CD4-positive, alpha-beta T cell treated with Interleukin-10 for 1 hour (primary cell): ENCODE measurements around the gene EPS8L1.

Experiments used
- DNase-seq: peaks from one replicate; pipeline ENCODE4 v3.0.0-alpha.2; 2020

Gene EPS8L1

DNA sequence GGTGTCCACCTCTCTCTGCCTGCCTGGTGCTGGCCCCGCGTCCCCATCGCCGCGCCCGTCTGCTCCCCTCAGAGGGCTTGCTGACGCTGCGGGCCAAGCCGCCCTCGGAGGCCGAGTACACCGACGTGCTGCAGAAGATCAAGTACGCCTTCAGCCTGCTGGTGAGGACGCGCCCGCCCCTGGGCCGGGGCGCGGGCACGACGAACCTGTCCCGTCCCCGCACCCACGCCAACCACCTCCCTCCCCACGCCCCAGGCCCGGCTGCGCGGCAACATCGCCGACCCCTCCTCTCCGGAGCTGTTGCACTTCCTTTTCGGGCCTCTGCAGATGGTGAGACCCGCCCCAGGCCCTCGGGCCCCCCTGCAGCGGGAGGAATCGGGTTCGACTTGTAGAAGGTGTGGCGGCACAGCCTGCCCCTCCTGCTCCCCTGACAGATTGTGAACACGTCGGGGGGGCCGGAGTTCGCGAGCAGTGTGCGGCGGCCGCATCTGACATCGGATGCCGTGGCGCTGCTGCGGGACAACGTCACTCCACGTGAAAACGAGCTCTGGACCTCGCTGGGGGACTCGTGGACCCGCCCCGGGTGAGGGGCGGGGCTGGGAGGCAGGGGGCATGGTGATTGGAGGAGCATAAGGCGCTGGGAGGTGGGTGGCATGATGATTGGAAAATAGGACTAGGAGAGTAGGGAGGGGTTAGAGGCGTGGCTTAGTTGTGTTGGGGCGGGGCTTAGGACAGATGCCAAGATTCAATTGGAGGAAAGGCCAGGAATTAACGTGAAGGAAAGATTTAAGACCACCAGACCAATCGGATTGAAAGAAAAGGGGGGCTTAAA is 6.6 kb downstream of the EPS8L1 start:
- peak; percentile 67 for DNase-seq

DNA sequence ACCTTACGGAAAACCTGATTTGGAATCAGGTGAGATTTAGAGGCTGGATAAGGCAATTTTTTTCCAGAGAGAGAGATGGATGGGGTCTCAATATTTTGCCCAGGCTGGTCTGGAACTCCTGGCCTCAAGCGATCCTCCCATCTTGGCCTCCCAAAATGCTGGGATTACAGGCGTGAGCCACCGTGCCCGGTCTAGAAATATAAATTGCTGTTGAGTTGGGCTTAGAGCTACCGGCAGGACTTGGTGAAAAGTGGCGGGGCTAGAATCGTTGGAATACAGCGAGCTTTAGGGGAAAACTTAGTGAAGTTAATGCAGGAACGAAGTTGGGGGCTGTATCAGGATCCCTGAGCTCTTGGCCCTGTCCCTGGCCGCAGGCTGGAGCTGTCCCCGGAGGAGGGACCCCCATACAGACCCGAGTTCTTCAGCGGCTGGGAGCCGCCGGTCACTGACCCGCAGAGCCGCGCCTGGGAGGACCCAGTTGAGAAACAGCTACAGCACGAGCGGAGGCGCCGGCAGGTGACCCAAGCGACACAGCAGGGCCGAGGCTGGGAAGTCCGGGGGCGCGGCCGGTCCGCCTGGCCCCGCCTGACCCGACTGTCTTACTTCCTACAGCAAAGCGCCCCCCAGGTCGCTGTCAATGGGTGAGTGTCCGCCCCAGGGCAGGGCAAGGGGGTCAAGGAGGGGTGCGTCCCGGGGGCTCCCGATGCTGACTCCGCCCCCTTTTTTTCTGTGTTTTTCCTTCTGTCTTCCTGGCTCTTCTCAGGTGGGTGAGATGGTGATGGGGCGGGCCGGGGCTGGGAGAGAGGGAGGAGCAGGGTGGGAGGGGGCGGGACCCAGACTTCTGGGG is 7.6 kb downstream of the EPS8L1 start:
- no peak for DNase-seq

DNA sequence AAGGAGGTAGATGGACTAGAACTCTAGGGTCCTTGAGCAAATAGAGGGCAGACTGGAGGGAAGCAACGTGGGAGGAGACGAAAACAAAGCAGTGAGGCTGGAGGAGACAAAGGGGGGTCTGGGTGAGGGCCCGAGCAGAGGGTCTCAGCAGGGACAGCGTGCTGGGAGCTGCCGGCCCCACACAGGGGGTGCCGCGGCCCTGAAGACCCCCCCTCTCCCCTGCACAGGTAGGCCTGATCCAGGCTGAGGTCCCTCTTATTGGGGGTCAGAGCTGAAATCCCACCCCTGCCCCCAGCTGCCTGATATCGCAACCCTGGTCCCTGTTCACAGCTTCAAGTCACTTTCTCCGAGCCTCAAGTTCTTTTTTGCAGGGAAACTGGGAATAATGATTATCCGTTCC is 8.7 kb downstream of the EPS8L1 start:
- DNase-seq = no peak

DNA sequence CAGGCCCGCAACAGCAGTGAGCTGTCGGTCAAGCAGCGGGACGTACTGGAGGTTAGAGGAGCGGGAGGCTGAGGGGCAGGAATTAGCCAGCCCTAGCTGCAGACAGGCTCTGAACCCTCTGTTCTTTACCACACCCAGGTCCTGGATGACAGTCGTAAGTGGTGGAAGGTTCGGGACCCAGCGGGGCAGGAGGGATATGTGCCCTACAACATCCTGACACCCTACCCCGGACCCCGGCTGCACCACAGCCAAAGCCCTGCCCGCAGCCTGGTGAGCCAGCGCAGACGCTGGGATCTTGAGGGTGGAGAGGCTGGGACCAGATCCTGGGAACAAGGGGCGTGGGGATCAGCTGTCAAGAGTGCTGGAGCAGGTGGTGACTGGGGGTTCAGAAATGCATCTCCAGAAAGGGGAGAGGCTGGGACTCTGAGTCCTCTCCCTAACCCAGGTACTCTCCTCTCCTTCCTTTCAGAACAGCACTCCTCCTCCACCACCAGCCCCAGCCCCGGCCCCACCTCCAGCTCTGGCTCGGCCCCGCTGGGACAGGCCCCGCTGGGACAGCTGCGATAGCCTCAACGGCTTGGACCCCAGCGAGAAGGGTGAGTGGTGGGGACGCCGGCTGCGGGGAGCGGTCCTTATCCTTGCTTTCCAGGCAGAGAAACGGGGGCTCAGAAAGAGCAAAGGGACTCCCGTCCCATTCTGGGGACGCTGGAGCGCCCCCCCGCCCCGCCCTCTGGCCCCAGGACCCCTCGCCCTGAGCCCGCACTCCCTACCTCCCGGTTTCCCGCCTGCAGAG is 10.4 kb downstream of the EPS8L1 start:
- no peak for DNase-seq

DNA sequence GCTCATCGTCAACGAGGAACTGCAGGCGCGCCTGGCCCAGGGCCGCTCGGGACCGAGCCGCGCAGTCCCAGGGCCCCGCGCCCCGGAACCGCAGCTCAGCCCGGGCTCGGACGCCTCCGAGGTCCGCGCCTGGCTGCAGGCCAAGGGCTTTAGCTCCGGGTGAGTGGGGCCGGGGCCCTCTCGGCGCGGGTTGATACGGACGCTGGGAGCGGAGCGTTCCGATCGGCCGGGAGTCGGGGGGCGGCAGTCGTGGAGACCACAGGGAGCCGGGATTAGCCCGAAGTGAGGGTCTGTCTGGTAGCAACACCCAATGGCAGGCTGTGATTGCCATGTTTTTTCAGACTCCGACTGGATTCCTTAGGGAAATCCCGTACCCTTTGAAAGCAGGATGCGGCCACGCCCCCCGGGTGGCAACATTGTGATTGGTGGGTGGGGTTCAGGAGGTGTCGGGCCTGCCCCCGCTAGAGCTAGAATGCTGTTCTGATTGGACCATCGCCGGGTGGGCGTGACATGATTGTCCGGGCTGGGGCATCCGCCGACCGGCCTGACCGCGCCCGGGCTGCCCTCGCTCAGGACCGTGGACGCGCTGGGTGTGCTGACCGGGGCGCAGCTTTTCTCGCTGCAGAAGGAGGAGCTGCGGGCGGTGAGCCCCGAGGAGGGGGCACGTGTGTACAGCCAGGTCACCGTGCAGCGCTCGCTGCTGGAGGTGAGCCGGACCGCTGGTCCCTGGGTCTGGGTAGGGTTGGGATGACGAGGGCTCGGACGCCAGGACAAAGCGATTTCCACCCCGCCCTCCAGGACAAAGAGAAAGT is 11.3 kb downstream of the EPS8L1 start:
- DNase-seq = peak; percentile 60

DNA sequence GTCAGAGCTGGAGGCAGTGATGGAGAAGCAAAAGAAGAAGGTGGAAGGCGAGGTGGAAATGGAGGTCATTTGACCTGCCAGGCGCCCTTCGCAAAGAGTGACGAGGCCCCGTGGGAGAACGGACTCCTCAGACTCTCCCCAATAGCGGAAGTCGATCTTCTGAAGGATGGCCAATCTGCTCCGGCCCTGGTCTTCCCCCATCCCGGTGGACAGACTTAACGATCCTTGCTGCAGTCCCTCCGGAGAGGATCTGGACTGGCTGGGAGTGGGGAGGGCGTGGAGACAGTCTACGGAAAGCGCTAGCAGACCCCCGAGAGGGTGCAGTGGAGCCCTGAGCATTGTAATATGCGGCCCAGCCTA is 11.9 kb downstream of the EPS8L1 start:
- no peak for DNase-seq

DNA sequence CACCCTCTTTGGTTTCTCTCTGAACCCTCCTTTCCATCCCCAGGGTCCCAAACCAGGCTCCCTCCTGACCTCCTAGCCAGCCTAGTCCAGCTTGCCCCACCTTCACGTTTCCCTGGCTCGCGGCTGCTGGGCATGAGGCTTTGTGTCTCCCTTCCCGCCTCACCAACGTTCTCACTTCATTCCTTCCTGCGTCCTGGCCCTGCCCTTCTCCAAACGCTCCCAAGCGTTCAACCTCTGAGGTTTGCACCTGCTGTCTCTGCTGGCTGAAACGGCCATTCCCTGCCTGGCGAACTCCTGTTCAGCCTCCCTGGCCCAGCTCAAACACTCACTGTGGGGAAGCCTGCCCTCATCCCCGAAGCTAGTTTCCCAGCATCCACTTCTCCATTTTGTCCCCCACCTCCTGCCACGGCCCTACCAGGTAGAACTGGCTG is 12.4 kb downstream of the EPS8L1 start:
- DNase-seq = no peak

DNA sequence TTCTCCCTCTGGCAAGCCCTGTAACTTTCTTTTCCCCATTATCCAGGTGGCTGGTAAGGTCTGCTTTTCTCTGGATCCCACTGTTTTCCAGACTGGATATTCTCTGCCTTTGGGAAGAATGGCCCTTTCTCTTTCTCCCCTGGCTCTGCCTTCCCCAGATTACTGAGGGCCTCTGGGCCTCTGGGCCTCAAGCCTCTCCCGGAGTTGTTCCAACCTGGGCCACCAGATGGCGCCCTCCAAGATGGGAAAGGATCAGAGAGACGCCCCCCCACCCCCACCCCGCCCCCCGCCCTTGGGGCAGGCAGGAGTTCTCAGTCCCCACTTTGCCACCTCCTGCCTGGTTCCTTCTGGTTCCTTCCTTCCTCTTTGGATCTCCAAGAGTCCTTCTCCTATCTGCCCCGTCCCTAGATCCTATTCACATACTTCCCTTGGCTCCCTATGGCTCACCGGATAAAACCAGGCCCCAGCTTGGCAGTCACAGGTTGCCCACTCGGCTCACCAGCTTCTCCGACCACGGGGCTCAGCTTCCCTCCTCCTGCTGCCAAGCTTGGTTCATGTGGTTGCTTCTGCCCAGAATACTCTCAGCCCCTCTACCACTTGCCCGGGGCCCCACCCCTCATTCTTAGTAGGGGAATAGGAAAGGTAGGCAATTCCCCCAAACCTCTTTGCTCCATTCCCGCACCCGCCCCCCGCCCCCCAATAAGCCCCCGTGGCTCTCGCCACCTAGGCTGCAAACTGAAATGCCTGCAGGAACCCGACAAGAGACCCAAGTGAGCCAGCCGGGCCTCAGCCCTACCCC is 13.1 kb downstream of the EPS8L1 start:
- DNase-seq = peak; percentile 78

DNA sequence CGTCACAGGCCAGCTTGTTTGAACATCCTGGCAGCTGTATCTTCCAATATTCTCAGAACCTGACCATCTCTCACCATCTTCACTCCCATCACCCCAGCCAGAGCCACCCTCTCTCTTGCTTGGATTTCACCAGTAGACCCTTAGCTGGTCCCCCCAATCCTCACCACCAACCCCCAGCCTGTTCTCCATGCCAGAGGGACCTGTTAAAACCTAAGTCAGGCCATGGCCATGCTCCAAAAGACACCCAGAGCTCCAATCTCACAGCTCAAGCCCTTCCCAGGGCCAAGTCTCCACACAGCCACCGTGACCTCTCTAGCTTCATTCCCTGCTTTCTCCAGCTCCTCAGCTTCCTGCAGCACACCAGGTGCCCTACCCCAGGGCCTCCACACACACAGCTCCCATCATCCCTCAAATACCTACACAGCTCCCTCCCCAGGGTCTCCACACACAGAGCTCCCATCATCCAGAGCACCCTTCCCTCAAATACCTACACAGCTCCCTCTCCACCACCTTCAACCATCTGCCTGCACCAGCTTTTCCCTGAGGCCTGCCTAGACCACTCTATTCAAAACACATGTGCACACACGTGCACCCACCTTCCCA is 13.8 kb downstream of the EPS8L1 start:
- no peak for DNase-seq

DNA sequence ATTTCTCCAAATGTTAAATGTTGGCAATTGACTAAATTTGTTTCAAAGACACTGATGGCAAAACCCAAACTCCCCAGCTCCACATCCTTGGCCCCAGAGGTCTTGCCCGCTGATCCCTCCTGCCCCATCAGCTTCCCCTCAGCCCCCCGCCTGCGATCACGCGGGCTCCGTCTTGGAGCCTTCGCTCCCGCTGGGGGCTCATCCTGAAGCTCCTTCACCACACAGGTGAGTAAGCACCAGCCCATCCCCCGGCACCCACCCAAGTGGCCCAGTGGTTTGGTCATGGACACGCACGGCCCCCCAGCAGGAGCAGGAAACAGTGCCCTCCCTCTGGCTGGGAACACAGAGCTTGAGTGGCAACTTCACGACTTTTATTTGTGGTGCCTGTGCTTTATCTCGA is 14.9 kb downstream of the EPS8L1 start:
- no peak for DNase-seq

DNA sequence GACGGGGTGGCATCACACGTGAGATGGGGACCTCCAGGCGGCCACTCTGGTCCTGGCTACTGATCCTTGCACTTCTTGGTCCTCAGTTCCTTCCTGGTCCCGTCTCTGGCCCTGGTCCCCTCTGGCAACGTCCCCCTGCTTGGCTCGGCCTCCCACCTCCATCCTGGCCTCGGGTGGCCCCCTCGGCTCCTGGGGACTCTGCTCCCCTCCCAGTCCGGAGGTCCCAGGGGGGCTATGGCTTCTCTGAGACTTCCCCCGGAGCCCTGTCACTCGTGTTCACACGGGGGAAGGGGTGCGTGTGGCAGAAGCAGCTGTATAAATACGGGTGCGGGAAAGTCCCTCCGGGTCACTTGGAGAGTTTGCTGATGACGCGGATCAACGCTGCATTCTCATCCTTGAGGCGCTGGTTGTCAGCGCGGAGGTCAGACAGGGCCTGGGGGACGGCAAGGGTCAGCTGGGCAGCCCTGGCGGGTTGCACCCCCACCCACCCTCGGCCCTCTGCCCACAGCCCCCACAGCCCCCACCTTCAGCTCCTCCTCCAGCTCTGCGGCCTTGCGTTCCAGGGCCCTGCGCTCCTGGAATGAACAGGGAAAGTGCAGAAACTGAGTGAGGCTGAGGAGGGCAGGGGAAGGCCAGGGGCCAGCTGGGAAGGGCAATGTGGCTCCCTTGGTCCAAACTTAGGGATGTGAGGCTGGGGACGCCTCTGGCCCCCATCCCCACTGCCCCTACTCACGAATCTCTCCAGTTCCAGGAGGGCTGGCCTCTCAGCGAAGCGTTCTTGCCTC is 15.6 kb downstream of the EPS8L1 start:
- no peak for DNase-seq

DNA sequence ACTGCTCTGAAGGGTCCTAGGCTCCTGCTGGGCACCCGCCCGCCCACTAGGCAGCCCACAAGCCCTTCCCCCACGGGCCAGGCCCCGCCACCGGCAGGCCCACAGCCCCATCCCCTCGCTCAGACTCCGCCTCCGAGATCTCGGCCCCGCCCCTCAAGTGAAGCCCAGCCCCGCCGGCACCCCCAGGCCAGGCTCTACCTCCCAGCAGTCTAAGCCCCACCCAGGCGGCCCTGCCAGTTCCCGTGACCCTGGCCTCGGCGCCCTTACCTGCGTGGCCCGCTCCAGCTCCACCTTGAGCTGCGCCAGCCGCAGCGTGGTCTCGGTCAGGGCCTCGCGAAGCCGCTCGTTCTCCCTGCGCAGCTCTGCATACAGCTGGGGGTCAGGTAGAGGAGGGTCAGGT is 16.3 kb downstream of the EPS8L1 start:
- DNase-seq = no peak

DNA sequence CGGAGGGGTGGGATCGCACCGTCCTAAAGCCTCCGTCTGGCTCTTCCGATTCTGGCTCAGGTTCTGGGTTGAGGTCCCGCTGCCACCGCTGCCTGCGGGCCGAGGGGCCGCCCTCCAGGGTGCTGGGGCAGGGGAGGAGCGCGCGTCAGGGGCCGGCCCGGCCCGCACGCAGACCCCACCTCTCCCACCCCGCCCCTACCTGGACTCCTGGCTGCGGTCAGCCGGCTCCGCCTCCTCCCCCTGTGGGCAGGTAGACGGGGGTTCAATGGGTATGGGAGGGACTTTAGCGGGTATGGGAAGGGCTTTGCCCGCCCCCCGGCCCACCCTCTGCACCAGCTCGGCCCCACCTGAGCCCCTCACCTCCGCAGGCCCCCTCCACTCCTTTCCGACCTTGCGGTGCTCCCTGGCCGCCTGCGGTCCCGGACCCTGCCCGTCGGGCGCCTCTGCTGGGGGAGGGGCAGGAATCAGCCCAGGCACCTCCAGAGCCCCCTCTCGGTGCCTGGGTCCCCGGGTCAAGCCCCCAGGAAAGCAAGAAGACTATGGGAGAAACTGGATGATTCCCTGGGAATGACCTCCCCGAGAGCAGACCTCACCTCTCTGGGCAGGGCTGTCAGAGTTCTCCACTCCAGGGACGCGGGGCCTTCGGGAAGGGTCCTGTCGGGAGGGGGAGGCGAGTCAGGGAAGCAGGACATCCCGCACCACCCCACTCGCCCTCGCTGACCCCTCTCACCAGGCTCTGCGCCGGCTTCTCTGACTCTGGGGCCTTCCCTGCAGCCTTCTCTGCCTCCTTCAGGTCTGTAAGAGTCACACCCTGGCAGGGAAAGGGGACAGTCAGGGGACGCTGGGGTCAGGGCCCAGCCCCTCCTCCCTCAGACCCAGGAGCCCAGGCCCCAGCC is 17.0 kb downstream of the EPS8L1 start:
- DNase-seq = no peak

DNA sequence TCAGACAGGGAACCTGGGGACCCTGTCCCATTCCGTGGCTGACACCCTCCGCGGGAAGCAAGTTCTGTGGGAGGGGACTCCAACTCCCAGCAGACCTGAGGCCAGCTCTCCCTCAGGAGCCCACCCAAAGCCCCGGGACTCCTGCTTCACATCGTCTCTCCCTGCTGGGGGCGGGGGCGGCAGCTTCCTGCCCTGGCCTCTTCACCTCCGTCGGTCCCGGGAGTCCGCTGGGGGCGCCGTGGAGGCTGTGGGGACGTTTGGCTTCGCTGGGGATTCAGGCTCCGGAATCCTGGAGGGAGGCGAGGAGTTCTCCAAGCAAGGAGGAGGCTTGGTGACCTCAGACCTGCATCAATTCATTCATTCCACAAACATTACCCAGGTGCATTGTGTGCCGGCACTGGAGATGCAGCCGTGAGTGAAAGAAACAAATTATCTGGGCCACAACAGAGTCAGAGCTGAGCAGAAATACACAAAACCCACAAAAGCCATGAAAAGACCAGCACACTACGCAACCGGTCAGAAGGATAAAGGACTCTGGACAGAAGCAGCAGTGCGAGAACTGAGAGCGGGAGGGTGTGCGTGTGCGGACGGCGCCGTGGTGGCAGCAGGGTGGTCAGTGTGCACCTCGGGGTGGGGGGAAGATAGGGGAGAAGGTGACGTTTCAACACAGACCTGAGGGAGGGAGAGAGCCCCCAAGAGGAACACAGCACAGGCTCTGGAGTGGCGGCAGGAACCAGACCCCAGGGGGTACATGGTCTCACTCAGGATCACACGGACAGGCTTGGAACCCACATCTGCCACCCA is 19.0 kb downstream of the EPS8L1 start:
- no peak for DNase-seq

DNA sequence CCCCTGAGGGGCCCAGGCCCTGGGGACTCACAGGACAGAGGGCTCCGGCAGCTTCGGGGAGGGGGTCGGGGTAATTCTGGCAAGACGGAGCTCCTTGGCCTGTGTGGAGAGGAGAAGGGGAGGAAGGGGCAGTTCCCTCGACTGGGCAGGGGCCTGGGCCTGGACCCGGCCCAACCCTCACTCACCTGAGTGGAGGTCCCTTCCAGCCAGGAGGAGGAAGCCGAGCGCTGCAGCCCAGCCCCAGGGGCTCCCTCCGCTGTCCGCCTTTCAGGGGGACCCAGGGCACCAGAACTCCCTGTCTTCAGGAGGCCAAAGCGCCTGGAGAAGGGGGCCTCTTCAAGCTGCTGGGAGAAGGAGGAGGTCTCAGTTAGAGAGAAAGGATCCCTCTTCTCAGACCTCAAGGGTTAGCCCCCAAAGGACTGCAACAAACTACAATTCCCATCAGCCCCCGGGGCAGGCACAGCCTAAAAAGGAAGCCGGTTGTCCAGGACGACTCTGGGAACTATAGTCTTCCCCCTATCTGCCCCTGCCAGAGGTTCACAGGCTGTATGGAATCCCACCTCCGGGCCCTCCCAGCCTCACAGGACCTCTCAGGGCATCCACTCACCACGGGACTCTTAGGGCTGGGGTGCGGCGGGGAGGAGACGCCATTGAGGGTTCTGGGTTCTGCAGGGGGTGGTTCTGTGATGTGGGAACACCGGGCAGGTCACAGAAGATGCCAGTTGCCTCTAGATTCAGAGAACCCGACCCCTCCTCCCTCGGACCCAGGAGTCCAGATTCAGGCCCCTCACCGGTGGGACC is 19.8 kb downstream of the EPS8L1 start:
- no peak for DNase-seq

DNA sequence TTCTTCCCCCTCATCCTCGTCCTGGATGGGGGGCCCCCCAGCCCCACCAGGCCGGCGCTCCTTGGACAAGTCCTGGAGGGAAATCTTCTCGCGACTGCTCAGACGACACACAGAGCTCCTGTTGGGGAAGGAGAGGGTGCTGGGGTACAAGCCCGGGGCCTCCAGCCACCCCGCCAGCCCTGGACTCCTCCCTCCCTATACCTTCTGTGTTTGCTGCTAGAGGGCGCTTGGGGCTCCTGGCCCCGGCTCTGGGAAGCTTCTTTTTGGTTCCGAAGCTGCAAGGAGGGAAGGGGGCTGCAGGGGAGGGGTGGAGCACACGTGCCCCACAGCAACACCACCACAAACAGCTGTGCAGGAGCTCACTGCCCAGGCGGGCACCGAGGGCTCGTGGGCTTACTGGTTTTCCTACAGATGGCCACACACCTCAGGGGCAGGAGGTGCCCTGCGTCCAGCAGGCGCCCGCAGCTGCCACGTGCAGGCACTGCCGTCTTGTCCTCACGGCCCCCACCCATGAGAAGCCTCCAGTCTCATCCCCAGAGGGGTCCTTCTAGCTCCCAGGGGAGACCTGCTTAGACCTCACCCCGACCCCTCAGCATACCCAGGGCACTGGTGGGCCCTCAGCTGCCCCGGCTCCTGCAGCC is 20.5 kb downstream of the EPS8L1 start:
- no peak for DNase-seq
